Keratinocyte (primary cell): Measurements from ENCODE around the gene AIG1.

Experiments used
- CTCF ChIP-seq, 3 experiments: IDR thresholded peaks in 1 of 3; conservative IDR thresholded peaks in 1 of 3; optimal IDR thresholded peaks in 1 of 3; 2 replicates in 2 of 3; 3 replicates in 1 of 3; pipeline versions ENCODE3 to v1.5.1; 2011; ENCODE audit warnings: low read length in 3 of 3, mild to moderate bottlenecking in 3 of 3, moderate library complexity in 2 of 3, control low read depth in 1 of 3, inconsistent platforms in 1 of 3; ENCODE audit not compliant: insufficient read depth in 2 of 3; ENCODE audit errors: extremely low read depth in 1 of 3
- EZH2 ChIP-seq: IDR thresholded peaks from one replicate; pipeline ENCODE4 v1.6.1; 2012; ENCODE audit warnings: inconsistent platforms, mild to moderate bottlenecking, low read length, moderate library complexity

GRCh38 chr6:143100429-143100828 lies 39.7 kb downstream of the AIG1 start:
- TF ChIP-seq CTCF (optimal IDR thresholded peaks at IDR 0.05 in 1 of 3, IDR thresholded peaks at IDR 0.05 in 1 of 3, conservative IDR thresholded peaks at IDR 0.05 in 1 of 3; ENCODE audit: extremely low read depth in 1 of 3, insufficient read depth in 2 of 3, low read length in 3 of 3) (no peak), EZH2 (no peak)
